Measurements from ENCODE around the gene NRF1.
A peak's percentile ranks its signal among the peaks of the same experiment; 100 is the strongest.

DNA sequence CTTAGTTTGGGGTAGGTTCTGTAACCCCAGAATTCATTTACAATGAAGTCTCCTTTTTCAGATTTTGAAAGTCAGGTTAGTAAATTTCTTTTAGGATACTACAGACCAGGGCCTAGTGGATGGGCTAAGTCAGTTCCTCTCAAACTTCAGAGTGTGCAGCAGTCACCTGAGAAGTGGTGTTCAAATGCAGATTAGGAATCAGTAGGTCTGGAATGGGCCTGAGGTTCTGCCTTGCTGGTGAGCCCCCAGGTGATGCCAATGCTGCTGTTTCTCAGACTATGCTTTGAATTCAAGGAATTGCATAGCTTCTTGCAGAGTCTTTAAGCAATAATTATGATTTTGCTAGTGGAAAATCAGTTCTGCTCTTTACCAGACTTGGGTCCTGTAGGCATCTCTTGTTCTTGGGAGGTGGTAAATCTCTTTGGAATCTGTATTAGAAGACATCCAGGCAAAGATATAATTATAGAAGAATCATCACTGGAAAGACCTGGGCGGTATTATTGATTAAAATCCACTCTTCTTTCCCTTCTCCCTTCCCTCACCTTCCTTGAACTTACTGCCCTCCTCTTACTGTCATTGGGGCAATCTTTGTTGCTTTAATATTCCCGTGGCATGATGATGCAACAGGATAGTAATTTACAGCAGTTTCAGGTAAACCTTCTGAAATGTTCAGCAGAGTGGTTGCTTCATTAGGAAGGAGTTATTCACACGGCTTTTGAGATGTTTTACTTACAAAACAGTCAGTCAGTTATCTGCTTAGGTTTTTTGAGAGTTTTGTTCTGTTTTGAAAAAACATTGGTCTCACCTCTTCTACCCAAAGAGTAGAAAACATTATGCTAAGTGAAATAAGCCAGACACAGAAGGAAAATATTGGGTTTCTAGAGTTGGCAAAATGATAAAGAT lies 87.2 kb downstream of the NRF1 start:
- TF ChIP-seq, protein P1, sequence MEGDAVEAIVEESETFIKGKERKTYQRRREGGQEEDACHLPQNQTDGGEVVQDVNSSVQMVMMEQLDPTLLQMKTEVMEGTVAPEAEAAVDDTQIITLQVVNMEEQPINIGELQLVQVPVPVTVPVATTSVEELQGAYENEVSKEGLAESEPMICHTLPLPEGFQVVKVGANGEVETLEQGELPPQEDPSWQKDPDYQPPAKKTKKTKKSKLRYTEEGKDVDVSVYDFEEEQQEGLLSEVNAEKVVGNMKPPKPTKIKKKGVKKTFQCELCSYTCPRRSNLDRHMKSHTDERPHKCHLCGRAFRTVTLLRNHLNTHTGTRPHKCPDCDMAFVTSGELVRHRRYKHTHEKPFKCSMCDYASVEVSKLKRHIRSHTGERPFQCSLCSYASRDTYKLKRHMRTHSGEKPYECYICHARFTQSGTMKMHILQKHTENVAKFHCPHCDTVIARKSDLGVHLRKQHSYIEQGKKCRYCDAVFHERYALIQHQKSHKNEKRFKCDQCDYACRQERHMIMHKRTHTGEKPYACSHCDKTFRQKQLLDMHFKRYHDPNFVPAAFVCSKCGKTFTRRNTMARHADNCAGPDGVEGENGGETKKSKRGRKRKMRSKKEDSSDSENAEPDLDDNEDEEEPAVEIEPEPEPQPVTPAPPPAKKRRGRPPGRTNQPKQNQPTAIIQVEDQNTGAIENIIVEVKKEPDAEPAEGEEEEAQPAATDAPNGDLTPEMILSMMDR (IDR thresholded peaks at IDR 0.05 in 2 of 3, conservative IDR thresholded peaks at IDR 0.05 in 1 of 3; ENCODE audit: borderline replicate concordance in 1 of 3, insufficient read depth in 1 of 3, low read depth in 2 of 3, low read length in 2 of 3) = no peak
- peak; percentile 95 for TF ChIP-seq CEBPB (IDR thresholded peaks at IDR 0.05; ENCODE audit: low read depth)
- no peak for TF ChIP-seq YY1 (IDR thresholded peaks at IDR 0.05; ENCODE audit: extremely low read depth, insufficient replicate concordance, low read depth, low read length)
- no peak for TF ChIP-seq SIN3A (IDR thresholded peaks at IDR 0.05; ENCODE audit: low read depth)
- TF ChIP-seq POLR2A (IDR thresholded peaks at IDR 0.05; ENCODE audit: borderline replicate concordance, extremely low read depth, insufficient read depth, insufficient read length) = no peak
- peak; percentile 57 for TF ChIP-seq SP1 (IDR thresholded peaks at IDR 0.05; ENCODE audit: low read depth)
